KMS-11 (cell line): Measurements from ENCODE around the gene LAMA2.

Source experiments
- H2AFZ ChIP-seq: fragments of 200-600 bp; sonication (generic); 2 replicates; pipeline ENCODE4 v1.6.1; 2016; ENCODE audit warnings: antibody characterized with exemption, mixed run types, low read depth
- H3K27ac ChIP-seq: fragments of 200-600 bp; sonication (generic); 2 replicates; pipeline ENCODE4 v1.6.1; 2016; ENCODE audit warnings: mild to moderate bottlenecking, mixed run types
- H3K27me3 ChIP-seq: fragments of 200-600 bp; sonication (generic); 2 replicates; pipeline ENCODE4 v1.6.1; 2017; ENCODE audit warnings: mild to moderate bottlenecking, low read depth, mixed run types, moderate library complexity; ENCODE audit not compliant: insufficient read depth
- H3K36me3 ChIP-seq: fragments of 200-600 bp; sonication (generic); 2 replicates; pipeline ENCODE4 v1.6.1; 2017; ENCODE audit warnings: mild to moderate bottlenecking, mixed run types; ENCODE audit not compliant: insufficient read depth
- H3K4me1 ChIP-seq: fragments of 200-600 bp; sonication (generic); 2 replicates; pipeline ENCODE4 v1.6.1; 2016; ENCODE audit warnings: mild to moderate bottlenecking, low read depth, mixed run types; ENCODE audit not compliant: poor library complexity, severe bottlenecking
- H3K4me2 ChIP-seq: fragments of 200-600 bp; sonication (generic); 2 replicates; pipeline ENCODE4 v1.7.0; 2016; ENCODE audit warnings: mild to moderate bottlenecking, mixed run types
- H3K4me3 ChIP-seq: fragments of 200-600 bp; sonication (generic); IDR thresholded peaks from 2 replicates; pipeline ENCODE4 v1.6.1; 2017; ENCODE audit warnings: low read depth, low read length, mixed read lengths; ENCODE audit not compliant: insufficient read depth
- H3K79me2 ChIP-seq: fragments of 200-600 bp; sonication (generic); 2 replicates; pipeline ENCODE4 v1.6.1; 2016; ENCODE audit warnings: low read depth, mixed run types; ENCODE audit not compliant: insufficient read depth
- H3K9ac ChIP-seq: fragments of 200-600 bp; sonication (generic); 2 replicates; pipeline ENCODE4 v1.6.1; 2016; ENCODE audit warnings: mild to moderate bottlenecking, mixed run types
- H4K20me1 ChIP-seq: fragments of 200-600 bp; sonication (generic); 2 replicates; pipeline ENCODE4 v1.6.1; 2016; ENCODE audit warnings: mild to moderate bottlenecking, mixed run types; ENCODE audit not compliant: insufficient read depth
- TF ChIP-seq, protein P1 (sequence below): fragments of 200-600 bp; sonication (generic); conservative IDR thresholded peaks from 2 replicates; pipeline ENCODE4 v1.6.1; 2017; ENCODE audit warnings: low read depth, mild to moderate bottlenecking, antibody characterized with exemption, low read length, moderate library complexity, mixed read lengths

Gene LAMA2

DNA sequence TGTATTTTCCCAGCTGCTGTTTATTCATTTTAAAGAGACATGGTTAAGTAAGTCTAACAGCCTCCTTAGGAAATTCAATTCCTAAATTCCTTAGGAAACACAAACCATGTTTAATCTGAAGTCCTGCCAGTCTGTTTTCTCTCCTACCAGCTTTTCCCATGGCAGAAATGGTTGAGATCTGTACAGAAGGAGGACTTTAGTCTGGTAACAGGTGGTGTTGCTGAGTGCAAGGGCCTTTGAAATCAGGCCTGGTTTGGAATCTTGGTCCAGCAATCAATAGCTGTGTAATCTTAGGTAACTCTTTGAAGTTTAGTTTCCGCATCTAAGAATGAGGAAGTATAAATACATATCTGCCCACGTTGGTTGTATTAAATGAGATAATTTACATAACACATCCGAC lies 232.5 kb downstream of the LAMA2 start:
- H4K20me1 ChIP-seq = no peaks in the 10 kb centered on the region
- H3K4me2 ChIP-seq = no peak overlapping the region
- no peak overlapping the region for H3K27ac ChIP-seq
- H3K9ac ChIP-seq = no peak overlapping the region
- H3K36me3 ChIP-seq = no peaks in the 10 kb centered on the region
- H3K4me1 ChIP-seq = no peaks in the 10 kb centered on the region
- H3K27me3 ChIP-seq = no peaks in the 10 kb centered on the region
- no peaks in the 10 kb centered on the region for H3K79me2 ChIP-seq
- no peak overlapping the region for H3K4me3 ChIP-seq
- TF ChIP-seq, protein P1, sequence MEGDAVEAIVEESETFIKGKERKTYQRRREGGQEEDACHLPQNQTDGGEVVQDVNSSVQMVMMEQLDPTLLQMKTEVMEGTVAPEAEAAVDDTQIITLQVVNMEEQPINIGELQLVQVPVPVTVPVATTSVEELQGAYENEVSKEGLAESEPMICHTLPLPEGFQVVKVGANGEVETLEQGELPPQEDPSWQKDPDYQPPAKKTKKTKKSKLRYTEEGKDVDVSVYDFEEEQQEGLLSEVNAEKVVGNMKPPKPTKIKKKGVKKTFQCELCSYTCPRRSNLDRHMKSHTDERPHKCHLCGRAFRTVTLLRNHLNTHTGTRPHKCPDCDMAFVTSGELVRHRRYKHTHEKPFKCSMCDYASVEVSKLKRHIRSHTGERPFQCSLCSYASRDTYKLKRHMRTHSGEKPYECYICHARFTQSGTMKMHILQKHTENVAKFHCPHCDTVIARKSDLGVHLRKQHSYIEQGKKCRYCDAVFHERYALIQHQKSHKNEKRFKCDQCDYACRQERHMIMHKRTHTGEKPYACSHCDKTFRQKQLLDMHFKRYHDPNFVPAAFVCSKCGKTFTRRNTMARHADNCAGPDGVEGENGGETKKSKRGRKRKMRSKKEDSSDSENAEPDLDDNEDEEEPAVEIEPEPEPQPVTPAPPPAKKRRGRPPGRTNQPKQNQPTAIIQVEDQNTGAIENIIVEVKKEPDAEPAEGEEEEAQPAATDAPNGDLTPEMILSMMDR = no peak
- no peak overlapping the region for H2AFZ ChIP-seq

DNA sequence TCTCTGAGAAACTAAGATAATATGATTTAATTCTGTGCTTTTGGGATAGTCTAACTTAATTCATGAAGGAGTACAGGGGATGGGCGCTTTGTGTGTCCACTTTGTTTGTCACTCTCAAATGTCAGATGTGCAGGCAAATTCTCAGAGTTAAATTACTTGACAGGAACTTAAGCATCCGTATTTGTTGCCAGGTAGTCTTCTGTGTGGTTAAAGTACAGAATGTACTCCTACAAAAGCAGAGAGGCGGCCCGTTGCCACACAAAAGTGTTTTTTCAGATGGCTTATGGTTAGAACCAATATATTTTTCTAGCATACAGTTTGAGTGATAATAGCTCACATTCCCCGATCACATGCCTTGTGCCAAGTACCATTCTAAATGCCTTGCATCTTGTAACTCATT lies 234.4 kb downstream of the LAMA2 start:
- Histone ChIP-seq H3K36me3 (no peaks in the 10 kb centered on the region), H3K4me3 (no peak overlapping the region), H3K9ac (no peak overlapping the region), H2AFZ (no peak overlapping the region), H3K27ac (no peak overlapping the region), H3K79me2 (no peaks in the 10 kb centered on the region), H4K20me1 (no peaks in the 10 kb centered on the region), H3K4me2 (no peak overlapping the region), H3K4me1 (no peaks in the 10 kb centered on the region), H3K27me3 (no peaks in the 10 kb centered on the region)
- TF ChIP-seq, protein P1 = no peak

- Histone ChIP-seq H3K36me3 (no peaks in the 10 kb centered on the region), H2AFZ (no peak overlapping the region), H3K27me3 (no peaks in the 10 kb centered on the region), H3K4me3 (no peak overlapping the region), H3K27ac (no peak overlapping the region), H4K20me1 (no peaks in the 10 kb centered on the region), H3K9ac (no peak overlapping the region), H3K79me2 (no peaks in the 10 kb centered on the region), H3K4me2 (no peak overlapping the region), H3K4me1 (no peaks in the 10 kb centered on the region)
- TF ChIP-seq, protein P1 = no peak
Observed at GRCh38 chr6:129120856-129121638, 238.1 kb downstream of the LAMA2 start.

DNA sequence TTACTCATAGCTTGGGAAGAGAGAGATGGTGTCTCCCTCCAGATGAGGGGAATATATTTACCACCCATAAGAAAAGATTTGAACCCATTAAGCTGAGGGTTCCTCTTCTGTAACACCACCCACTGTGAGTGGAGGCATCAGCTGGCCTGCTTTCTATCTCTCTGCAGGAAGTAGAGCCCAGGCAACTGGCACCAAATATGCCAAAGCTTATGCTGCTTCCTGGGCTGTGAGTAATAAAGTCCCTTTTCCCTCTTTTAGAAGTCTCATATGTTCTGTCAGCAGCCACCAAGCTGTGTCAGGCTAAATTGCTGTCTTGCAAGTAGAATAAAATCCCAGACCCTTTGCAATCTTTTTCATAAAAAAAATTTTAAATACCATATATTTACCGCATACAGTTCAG lies 241.4 kb downstream of the LAMA2 start:
- H3K27ac ChIP-seq = no peak overlapping the region
- H2AFZ ChIP-seq = no peak overlapping the region
- H4K20me1 ChIP-seq = no peaks in the 10 kb centered on the region
- no peak overlapping the region for H3K4me3 ChIP-seq
- no peak overlapping the region for H3K4me2 ChIP-seq
- no peak overlapping the region for H3K9ac ChIP-seq
- H3K79me2 ChIP-seq = no peaks in the 10 kb centered on the region
- no peaks in the 10 kb centered on the region for H3K36me3 ChIP-seq
- TF ChIP-seq, protein P1 = no peak
- no peaks in the 10 kb centered on the region for H3K27me3 ChIP-seq
- H3K4me1 ChIP-seq = no peaks in the 10 kb centered on the region
